Measurements from ENCODE around the gene SH3BP1. TPM values are rescaled to one million over a fixed set of nuclear protein-coding genes. Genes with fewer than 3 reads are reported as not detected.

Gene SH3BP1
- total RNA-seq, 1 experiment from 2014 or later = 1.5 TPM

Other genes starting within 250 kb of the SH3BP1 start
- 0.76 and 3.1 TPM in 2 replicates for gene ELFN2, start 212.2 kb upstream of the SH3BP1 start, total RNA-seq (2014; rRNA removed; shearing (Covaris generic))
- 0.07 TPM in 1 of 2 replicates, not detected in the other for gene MFNG, start 153.3 kb upstream of the SH3BP1 start, total RNA-seq (2014; rRNA removed; shearing (Covaris generic))
- 8.3 and 10.6 TPM in 2 replicates for gene CARD10, start 120.3 kb upstream of the SH3BP1 start, total RNA-seq (2014; rRNA removed; shearing (Covaris generic))
- gene CDC42EP1, start 79.2 kb upstream of the SH3BP1 start, total RNA-seq (2014; rRNA removed; shearing (Covaris generic)) = 44.3 and 51.7 TPM in 2 replicates
- not detected in 2 replicates for gene LGALS2, start 59.6 kb upstream of the SH3BP1 start, total RNA-seq (2014; rRNA removed; shearing (Covaris generic))
- gene GGA1, start 30.8 kb upstream of the SH3BP1 start, total RNA-seq (2014; rRNA removed; shearing (Covaris generic)) = 11.7 and 21.8 TPM in 2 replicates
- 29.8 and 32.6 TPM in 2 replicates for gene PDXP, start 19.1 kb downstream of the SH3BP1 start, total RNA-seq (2014; rRNA removed; shearing (Covaris generic))
- 2,501 and 2,563 TPM in 2 replicates for gene LGALS1, start 36.0 kb downstream of the SH3BP1 start, total RNA-seq (2014; rRNA removed; shearing (Covaris generic))
- gene NOL12, start 46.7 kb downstream of the SH3BP1 start, total RNA-seq (2014; rRNA removed; shearing (Covaris generic)) = 20.6 and 25.9 TPM in 2 replicates
- gene TRIOBP, start 57.4 kb downstream of the SH3BP1 start, total RNA-seq (2014; rRNA removed; shearing (Covaris generic)) = 42.5 and 68.1 TPM in 2 replicates
- 18.3 and 26.4 TPM in 2 replicates for gene GCAT, start 168.3 kb downstream of the SH3BP1 start, total RNA-seq (2014; rRNA removed; shearing (Covaris generic))
- gene GALR3, start 183.7 kb downstream of the SH3BP1 start, total RNA-seq (2014; rRNA removed; shearing (Covaris generic)) = not detected in 2 replicates
- 17.0 and 20.6 TPM in 2 replicates for gene ANKRD54, start 204.7 kb downstream of the SH3BP1 start, total RNA-seq (2014; rRNA removed; shearing (Covaris generic))
- 136 and 156 TPM in 2 replicates for gene EIF3L, start 209.8 kb downstream of the SH3BP1 start, total RNA-seq (2014; rRNA removed; shearing (Covaris generic))

All from M059J (cell line).